HPDE6-E6E7 (cell line): Measurements from ENCODE around the gene BCL7A.
"Not testable (repeated sequence)": the region's sequence is repeated elsewhere in the genome, so short reads cannot be mapped to it uniquely, and the experiment has no call there.

ENCODE experiments used
- DNase-seq: peaks from one replicate; pipeline ENCODE4 v3.0.0; 2011; ENCODE audit warnings: missing footprints; ENCODE audit errors: extremely low spot score

BCL7A gene

DNA sequence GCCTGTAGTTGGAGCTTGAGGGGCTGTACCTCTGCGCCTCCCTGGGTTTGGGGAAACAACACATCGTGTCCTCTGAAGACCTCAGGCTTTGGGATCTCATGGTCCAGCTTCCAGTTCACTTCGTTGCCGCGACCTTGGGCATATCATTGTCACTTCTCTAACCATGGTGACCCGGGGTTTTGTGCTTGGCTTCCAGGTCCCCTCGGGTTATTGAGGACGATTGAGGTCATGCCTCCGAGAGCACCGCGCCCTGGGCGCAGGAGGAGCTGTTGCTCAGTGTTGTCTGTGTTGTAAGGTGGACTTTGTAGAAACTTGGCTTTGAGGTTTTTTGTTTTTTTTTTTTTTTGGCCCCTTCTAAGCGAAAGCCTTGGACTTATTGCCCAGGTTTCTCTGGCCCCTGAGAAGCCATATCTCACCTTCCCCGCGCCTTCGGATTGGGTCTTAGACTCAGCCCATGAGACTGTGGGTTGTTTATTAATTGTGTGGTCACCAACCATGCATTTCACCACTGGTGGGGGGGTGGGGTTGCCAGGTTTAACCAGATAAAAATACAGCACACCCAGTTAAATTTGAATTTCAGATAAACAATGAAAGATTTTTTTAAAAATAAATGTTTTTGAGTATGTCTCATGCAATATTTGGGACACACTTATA, 2.6 kb downstream of the BCL7A start:
- peak; percentile 21 for DNase-seq

DNA sequence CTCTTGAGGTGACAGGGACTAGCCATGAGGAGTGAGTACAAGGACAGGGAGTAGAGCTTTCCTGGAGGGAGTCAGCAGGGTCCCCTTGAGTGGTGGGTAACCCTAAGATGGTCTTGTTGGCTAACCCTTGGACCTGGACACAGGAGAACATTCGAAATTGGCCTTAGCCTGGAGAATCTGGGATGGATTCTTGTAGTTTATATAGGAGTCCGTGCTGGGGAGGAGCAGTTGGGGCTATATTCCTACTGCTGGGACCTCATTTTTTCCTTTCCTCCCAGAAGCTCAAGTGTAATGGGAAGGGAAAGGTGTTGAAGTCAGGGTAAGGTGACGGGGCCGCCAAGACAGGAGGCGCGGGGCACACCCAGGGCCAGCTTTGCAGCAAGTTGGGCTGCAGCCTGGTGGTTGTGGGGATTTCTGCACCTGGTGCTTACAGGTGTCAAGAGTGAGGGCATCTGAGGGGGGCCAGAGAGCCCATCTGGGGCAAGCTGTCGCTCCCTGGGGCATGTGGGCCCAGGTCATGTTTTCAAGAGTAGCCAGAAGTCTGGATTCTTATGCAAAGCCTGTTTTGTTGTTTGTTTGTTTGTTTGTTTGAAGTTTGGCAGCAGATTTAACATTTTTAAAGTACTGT, 5.1 kb downstream of the BCL7A start:
- no peak for DNase-seq

DNA sequence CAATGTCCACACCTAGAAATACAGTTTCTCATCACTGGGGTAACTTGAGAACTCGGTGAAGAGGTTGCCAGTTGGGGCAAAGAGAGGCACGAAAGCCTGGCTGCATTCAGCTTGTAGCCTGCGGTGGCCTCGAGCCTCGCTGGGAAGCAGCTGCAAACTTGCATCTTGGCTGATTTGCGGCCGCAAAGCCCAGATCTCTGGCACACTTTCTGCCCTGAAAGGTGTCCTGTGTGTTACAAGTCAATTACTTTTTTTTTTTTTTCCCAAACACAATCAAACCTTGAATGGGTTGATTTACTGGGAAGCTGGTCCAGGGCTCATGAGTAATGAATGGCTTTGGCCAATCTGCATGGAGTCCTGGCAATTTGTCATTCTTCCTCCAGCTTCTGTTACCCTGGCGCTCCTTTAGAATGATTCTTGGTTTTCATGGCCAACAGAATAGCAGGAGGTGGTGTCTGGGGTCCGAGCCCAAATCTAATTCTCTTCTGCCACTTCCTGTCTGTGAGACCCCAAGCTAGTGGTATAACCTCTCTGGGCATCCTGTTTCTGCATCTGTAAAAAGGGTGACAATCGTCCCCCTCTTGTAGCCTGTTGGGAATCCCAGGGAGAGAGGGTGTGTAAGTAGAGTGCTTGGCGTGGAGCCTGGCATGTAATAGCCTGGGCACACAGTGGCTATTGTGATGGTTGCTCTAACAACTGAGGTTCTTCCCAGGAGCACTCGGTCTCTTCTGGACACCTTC, 6.7 kb downstream of the BCL7A start:
- peak; percentile 41 for DNase-seq

DNA sequence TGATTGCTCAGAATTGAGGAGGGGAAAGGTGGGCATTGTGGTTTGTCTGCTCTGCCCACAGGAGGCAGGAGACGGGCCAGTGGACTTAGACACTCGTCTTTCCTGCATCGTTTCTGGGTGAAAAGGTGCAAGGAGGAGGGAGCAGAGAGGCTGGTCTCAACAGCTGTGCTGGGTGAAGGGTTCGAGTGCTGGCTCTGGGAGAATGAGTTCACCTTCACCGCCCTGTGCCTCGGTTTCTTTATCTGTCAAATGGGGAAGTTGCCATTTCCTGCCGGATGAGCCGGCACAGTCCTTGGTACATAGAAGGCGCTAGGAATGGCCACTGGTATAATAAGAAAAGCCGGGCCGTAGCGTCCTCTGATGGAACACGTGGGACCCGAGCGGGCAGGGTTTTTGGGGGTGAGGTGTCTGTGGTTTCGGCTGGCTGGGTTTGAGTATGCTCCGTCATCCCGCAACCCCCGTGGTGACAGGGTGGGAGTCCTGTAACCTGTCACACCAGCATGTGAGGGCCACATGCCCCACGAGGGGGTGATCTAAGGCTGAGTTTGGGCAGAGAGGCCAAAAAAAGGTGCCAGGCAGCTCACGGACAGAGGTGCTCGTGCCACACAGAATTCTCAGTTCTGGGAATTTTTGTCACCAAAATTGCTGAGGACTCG, 7.3 kb downstream of the BCL7A start:
- no peak for DNase-seq

DNA sequence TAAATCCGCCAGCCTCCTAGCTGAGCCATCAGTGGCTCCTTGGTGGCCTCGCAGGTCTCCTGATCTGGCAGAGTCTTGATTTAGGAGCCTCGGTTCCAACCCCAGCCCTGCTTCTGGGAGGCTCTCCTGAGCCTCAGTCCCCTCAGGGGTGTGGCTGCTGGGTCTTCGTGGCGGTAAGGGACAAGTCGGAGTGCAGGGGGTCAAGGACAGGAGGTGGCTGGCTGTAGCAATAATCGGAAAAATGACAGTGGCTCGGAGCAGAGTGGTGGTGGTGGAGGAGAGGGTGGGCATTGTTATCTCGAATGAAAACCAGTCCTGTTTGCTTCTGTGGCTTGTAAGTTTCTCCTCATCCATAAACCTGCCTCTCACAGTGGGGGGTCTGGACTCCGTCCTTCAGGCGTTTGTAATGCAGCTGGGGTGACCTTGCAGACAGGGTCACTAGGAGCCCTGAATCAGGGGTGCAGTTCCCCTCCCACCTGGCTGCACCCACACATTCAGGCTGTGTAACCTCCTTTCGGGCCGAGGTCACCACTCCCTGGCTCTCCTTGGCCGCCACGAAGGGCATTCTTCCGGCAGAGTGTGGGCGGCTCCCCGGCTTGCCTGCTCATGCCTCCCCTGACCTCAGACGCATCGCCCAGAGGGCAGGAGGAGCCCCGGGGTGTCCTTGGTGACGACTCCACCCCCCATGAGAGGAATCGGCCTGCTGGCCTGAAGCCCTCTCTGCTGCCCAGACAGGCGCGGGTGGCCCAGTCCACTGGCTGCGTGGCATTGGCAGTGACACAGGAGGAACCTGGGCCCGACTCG, 8.1 kb downstream of the BCL7A start:
- DNase-seq: peak; percentile 89

DNA sequence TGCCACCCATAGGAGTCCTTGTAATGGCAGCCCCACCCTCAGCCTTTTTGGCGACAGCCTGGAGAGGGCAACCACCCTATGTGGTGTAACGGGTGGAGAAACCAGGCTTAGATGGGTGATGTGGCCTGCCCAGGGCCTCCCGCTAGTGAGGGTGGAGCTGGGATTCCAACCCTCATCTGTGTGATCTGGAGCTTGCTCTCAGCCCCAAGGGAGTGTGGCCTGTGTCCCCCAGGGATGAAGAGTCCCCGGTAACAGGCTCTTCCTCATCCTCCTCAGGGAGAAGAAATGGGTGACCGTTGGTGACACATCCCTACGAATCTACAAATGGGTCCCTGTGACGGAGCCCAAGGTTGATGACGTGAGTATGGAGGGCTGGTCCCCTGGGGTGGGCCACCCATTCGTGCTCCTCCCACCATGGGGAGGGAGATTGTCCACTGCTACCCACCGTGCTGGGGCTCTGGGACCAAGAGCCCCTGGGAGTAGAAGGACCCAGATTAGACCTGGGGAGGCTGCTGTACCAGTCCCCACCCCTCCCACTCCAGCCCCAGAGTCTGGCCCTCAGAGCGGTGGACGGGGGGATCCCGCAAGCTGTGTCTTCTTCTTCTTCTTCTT, 8.8 kb downstream of the BCL7A start:
- DNase-seq: no peak

DNA sequence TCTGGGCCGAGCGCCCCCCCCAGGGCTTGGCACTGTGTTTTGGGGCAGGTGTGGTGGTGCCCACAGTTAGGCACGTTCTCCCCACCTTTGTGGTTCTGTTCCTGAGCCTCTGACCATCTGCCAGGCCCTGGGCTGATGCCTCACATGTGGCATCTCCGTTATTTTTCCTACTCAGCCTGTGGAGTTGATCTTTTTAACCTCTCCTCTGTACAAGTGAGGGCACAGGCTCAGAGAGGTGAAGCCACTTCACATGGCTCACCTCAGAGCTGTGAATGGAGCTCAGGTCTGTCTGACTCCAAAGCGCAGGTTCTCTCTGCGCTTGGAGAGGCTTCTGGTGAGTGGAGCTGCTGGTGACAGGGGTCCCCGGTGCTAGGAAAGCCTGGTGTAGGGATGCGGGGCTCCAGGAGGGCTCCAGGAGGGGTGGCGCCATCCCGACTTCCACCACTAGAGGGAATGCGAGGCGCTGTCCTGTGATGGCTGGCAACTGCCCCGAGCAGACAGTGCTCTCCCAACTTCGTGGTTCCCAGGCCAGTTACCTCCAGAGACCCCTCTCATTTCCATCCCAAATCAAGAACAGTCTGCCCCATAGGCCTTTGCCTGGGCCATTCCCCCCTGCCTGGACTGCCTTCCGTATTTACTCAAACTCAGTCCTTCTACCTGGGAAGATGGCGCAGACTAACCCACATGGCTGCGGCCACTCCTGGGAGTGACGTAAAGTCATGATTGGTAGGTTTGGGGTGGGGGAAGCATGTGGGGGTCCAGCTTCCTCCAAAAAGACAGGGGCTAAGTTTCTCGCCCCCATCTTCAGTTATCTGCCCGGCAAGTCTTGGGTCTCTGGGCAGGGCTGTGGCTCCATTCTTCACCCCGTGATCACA, 9.9 kb downstream of the BCL7A start:
- DNase-seq: peak; percentile 19

DNA sequence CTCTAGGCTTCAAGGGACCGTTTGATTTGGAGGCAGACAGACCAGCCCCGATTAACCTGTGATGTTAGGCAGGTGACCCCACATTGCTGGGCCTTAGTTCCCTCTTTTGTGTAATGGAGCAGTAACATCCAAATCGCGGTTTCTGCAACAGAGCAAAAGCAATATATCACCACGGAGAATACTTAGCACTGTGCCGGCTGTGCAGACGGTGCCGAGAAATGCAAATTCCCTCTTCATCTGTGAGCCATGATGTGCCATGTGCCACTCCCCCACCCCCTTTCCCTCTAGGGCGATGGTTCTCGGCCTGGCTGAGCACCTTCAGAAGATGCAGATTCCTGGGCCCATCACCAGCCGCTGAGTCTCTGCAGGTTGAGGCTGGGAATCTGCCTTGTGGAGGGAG, 10.9 kb downstream of the BCL7A start:
- DNase-seq: no peak

DNA sequence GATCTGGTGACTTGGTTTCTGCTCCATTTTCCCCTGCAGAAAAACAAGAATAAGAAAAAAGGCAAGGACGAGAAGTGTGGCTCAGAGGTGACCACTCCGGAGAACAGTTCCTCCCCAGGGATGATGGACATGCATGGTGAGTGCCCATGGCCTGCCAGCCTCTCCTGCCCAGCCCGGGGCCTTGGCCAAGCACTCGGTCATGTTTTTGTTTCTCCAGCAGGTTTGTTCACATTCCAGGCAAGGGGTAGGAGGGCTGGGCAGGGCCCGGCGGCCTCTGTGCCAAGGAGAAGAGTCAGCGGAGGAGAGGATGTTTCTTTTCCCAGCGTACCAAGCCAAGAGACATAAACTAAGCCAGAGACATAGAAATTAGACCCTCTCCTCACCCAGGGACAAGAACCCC, 13.6 kb downstream of the BCL7A start:
- peak; percentile 42 for DNase-seq

DNA sequence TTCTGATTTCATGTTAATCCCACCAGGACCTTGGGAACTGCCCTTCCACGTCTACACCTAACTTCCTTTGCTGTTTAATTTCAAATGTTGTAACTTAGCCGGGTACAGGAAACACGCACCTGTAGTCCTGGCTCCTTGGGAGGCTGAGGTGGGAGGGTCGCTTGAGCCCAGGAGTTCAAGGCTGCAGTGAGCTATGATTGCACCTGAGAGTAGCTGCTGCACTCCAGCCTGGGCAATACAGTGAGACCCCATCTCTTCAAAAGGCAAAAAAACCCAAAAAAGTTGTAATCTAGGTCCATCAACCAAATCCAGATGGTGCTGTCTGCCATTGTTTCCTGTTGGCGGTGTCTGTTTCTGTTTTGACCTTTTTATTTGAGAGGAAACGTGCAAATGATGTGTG, 14.5 kb downstream of the BCL7A start:
- DNase-seq: no peak

DNA sequence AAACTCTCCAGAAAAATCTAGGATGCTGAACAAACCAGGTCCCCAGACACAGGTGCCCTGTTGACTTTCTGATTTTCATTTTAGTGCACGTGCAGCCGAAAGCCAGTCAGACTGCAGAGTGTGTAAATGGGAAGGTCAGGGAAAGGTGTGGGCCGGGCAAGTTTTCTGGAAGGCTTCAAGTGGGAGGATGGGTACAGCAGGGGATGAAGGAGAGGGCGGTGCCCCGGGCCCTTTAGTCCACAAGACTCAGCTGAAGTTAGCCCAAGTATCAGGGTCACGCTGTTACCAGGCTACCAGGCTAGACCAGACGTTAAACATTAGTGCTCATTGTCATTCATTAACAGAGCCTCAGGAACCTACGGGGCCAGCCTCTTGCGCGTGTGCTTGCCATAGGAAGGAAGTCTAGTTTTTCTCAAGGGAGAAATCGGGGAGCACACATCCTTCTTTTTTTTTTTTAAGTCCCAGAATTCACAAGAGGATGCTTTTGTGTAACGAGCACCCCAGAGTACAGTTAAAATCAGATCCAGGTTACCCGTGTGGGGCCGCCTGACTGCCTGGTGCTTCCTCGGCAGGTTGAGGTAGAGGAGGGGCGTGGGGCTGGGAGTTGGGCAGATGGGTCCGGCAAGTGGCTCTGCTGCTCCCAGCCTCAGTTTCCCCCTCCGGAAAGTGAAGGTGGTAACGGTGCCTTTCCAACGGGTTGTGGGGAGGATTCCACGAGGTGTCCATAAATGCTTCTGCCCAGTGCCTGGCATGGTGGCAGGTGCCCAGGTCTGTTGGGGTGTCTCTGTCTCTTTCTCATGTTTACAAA, 19.1 kb downstream of the BCL7A start:
- no peak for DNase-seq

DNA sequence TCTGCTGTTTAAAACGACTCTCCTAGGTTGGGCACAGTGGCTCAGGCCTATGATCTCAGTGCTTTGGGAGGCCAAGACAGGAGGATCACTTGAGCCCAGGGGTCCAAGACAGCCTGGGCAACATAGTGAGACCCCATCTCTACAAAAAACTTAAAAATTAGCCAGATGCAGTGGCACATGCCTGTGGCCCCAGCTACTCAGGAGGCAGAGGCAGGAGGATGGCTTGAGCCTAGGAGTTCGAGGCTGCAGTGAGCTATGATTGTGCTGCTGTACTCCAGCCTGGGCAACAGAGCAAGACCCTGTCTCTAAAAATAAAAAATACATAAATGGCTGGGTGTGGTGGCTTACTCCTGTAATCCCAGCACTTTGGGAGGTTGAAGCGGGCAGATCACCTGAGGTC, 19.8 kb downstream of the BCL7A start:
- not testable (repeated sequence) for DNase-seq

DNA sequence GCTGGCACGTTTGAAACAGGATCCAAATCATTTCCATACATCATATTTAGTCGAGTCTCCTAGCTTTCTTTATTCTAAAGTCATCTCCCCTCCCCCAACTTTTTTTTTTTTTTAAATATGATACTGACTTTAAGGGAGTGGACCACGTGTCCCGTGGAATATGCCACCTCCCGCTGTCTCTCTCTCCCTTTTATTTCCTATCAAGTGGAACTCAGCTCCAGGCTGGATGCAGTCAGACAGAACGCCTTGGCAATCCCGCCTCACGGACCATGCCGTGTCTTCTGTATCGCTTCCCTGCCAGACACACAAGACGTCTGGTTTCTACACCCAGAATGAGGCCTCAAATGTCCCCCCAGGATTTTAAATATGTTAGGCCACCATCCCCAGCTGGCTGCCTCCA, 21.2 kb downstream of the BCL7A start:
- no peak for DNase-seq

DNA sequence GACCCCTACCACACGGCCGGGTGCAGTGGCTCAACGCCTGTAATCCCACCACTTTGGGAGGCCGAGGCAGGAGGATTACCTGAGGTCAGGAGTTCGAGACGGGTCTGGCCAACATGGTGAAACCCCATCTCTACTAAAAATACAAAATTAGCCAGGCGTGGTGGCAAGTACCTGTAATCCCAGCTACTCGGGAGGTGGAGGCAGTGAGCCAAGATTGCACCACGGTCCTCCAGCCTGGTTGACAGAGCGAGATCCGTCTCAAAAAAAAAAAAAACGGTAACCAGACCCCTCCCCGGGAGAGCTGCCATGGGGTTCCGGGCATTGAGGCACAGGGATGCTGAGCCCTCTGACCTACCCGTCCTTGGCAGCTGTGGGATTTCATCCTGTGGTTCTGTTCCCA, 21.8 kb downstream of the BCL7A start:
- no peak for DNase-seq

DNA sequence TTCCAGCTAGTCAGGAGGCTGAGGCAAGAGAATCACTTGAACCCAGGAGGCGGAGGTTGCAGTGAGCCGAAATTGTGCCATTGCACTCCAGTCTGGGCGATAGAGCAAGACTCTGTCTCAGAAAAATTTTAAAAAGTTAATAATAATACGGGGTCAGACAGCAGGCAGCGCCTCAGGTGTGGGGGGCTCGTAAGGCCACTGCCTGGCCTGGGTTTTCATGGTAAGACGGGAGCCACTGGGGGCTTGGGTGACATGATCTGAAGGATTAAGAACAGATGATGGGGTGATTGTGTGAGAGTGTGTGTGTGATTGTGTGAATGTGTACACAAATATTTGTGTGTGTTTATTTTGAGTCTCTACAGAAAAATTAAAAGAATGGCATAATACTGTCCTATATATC, 23.6 kb downstream of the BCL7A start:
- no peak for DNase-seq

DNA sequence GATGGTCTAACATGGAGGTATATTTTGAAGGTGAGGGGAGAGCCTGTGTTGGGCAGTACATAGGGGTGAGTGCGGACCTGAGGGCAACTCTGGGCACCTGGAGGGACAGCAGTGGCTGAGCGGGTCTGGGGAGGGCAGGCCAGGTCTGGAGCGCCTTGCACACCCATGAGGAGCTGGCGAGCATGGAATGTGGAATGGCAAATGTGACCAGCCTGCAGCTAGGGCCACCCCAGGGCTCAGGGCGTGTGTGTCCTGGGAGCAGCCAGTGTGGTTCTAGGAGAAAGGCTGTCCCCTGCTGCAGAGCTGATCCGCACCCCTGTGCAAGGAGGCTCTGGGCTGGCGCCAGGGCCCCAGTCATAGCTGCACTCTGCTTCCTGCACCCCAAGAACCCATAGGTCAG, 24.5 kb downstream of the BCL7A start:
- no peak for DNase-seq

DNA sequence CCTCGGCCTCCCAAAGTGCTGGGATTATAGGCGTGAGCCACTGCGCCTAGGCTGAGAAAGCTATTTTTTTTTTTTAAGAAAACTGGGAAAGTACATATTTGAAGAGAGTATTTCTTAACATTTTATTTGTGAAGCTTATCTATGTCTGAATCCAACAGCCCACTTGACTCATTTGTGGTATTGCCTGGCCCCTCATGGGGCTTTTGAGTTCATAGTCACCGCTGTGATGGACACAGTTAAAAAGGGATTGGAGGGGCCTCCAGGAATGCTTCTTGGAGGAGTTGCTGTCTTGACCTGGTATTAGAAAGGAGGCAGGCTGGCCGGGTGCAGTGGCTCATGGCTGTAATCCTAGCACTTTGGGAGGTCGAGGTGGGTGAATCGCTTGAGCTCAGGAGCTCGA, 26.5 kb downstream of the BCL7A start:
- no peak for DNase-seq

DNA sequence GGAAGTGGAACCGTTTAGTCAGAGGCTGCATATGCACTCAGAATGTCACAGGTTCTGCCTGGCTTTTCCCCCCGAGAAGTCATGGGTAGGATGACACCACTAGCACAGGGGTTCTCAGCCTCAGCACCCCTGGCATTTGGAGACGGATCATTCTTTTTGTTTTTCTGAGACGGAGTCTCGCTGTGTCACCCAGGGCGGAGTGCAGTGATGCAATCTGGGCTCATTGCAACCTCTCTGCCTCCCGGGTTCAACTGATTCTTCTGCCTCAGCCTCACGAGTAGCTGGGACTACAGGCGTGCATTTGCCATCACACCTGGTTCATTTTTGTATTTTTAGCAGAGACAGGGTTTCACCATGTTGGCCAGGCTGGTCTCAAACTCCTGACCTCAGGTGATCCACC, 28.1 kb downstream of the BCL7A start:
- no peak for DNase-seq

DNA sequence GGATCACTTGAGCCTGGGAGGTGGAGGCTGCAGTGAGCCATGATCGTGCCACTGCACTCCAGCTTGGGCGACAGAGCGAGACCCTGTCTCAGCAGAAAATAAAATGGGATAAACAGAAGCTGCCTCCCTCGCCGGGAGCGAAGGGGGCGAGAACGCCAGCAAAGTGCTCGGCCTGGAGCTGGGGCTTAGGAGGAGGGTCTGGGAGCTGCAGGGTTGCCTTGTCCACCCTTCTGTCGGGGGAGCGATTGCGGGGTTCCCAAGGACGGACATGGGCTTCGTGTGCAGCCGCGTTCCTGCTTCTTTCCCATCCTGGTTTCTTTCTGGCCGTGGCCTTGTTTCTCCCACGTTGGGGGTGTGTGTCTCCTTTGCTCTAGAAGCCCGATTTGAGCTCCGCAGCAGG, 29.0 kb downstream of the BCL7A start:
- no peak for DNase-seq
